Stomach (tissue), 4 donors: Measurements from ENCODE around the gene DEFB123.

Experiments
- CTCF ChIP-seq, 7 experiments: fragments of 450-650 bp in 4 of 7; fragments of 200-600 bp in 3 of 7; sonication (generic) in 3 of 7; IDR thresholded peaks; one replicate each; pipeline ENCODE4 v1.5.1; 2016 to 2019; ENCODE audit warnings: antibody characterized with exemption in 7 of 7, control low read depth in 2 of 7, mild to moderate bottlenecking in 1 of 7
- EP300 ChIP-seq: sonication (generic); formaldehyde crosslinking; IDR thresholded peaks from one replicate; pipeline ENCODE4 v1.6.1; 2017; ENCODE audit warnings: antibody characterized with exemption
- POLR2A ChIP-seq, 4 donors: fragments of 450-650 bp; IDR thresholded peaks; one replicate each; pipeline ENCODE4 v1.6.1; 2016; ENCODE audit warnings: antibody characterized with exemption in 4 of 4, control low read depth in 2 of 4, mild to moderate bottlenecking in 1 of 4, moderate library complexity in 1 of 4
- POLR2AphosphoS5 ChIP-seq, 3 donors: sonication (generic); formaldehyde crosslinking; IDR thresholded peaks; one replicate each; pipeline ENCODE4 v1.6.1; 2016; ENCODE audit warnings: antibody characterized with exemption in 3 of 3

DNA sequence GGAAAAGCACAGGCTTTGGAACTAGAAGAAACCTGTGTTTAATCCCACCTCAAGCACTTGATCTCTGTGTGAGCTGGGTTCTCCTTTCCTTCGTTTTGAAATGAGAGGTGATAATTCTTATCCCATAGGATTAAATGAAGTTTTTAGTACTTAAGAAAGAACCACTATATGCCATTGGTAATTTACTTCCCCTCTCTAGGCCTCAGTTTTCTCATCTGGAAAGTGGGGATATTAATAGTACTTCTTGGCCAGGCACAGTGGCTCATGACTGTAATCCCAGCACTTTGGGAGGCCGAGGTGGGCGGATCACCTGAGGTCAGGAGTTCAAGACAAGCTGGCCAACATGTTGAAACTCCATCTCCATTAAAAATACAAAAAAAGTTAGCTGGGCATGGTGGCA is 48.7 kb downstream of the DEFB123 start:
- TF ChIP-seq CTCF (IDR thresholded peaks at IDR 0.05) (no peak), POLR2A (IDR thresholded peaks at IDR 0.05) (no peak), POLR2AphosphoS5 (IDR thresholded peaks at IDR 0.05) (no peak), EP300 (no peak)
